Ovary (tissue), 9 donors: Measurements from ENCODE around the gene GDAP1L1. TPM values are rescaled to one million over a fixed set of nuclear protein-coding genes. Genes with fewer than 3 reads are reported as not detected.

ENCODE experiments used
- DNase-seq, 5 donors: peaks; one replicate each; pipeline ENCODE4 v3.0.0-alpha.2; 2019 to 2020
- H3K27ac ChIP-seq, 2 donors: fragments of 200-600 bp; one replicate each; pipeline versions ENCODE4 v1.5.1 to v1.8.0; 2019 to 2022
- H3K27me3 ChIP-seq: fragments of 200-600 bp; one replicate; pipeline ENCODE4 v1.8.0; 2022
- H3K36me3 ChIP-seq: fragments of 200-600 bp; sonication (generic); one replicate; pipeline ENCODE4 v1.5.1; 2019
- H3K4me1 ChIP-seq: one replicate; pipeline ENCODE4 v1.8.1; 2013; ENCODE audit warnings: mild to moderate bottlenecking, moderate library complexity; ENCODE audit not compliant: insufficient read depth
- H3K4me3 ChIP-seq: fragments of 200-600 bp; sonication (generic); one replicate; pipeline ENCODE4 v1.5.1; 2017
- H3K9me3 ChIP-seq, 2 donors: fragments of 200-600 bp in 1 of 2; sonication (generic) in 1 of 2; one replicate each; pipeline versions ENCODE4 v1.5.1 to v1.8.1; 2013 to 2019; ENCODE audit warnings: mild to moderate bottlenecking in 1 of 2, moderate library complexity in 1 of 2
- CTCF ChIP-seq, 3 donors: fragments of 450-650 bp in 2 of 3; fragments of 200-600 bp in 1 of 3; IDR thresholded peaks; one replicate each; pipeline versions ENCODE4 v1.5.1 to v1.8.0; 2016 to 2022; ENCODE audit warnings: antibody characterized with exemption in 3 of 3, mild to moderate bottlenecking in 1 of 3
- EP300 ChIP-seq: sonication (generic); formaldehyde crosslinking; IDR thresholded peaks from one replicate; pipeline ENCODE4 v1.6.1; 2017; ENCODE audit warnings: antibody characterized with exemption
- POLR2A ChIP-seq: fragments of 450-650 bp; IDR thresholded peaks from one replicate; pipeline ENCODE4 v1.6.1; 2017; ENCODE audit warnings: antibody characterized with exemption, mild to moderate bottlenecking, moderate library complexity
- WGBS, 3 donors: extraction: QIAGEN DNeasy Blood & Tissue Kit in 1 of 3; methylation state at CpG; one replicate each; pipeline versions ENCODE4 v1.1.5 to v1.1.7; 2013 to 2017; 5-methylcytosine and 5-hydroxymethylcytosine counted together
- intact Hi-C, 4 donors: fragments of 100-400 bp; cut with DNase I; formaldehyde crosslinking; loops; one replicate each; pipeline versions ENCODE4 v1.11.0 to v1.15.1; 2022 to 2023
- polyA plus RNA-seq, 2 donors: library from polyadenylated mRNA; stranded (reverse); fragments of 200-250 nt in 1 of 2; fragments of 350-450 nt in 1 of 2; fragmentation: Illumina TruSeq in 1 of 2; extraction: RNeasy Lipid Tissue Mini Kit (QIAGEN cat#74804) in 1 of 2; gene quantifications; one replicate each; pipeline ENCODE4 v1.2.3, GENCODE V29; 2013 to 2014
- total RNA-seq, 7 donors: library from RNA; depleted of rRNA in 2 of 7; stranded (reverse); fragments of >200 nt in 2 of 7; fragmentation: NEBNext Ultra II Directional in 3 of 7; extraction: Animal tissue kit (Norgen Biotek cat#: 25700) in 3 of 7; gene quantifications; one replicate each; pipeline versions ENCODE4 v1.1.0 to v1.2.4, GENCODE V29; 2016 to 2023
- donor health status: DM: no; HTN: no; CAD: no; lungs with moderate emphysema.
- donor health status: DM: no; HTN: no; CAD: no.
- donor health status: Bipolar disorder and iron deficiency.
- donor health status: DM: yes; HTN: yes; CAD: no.
- donor health status: DM: no; HTN: no; CAD: no.
- donor health status: DM: yes; HTN: yes; CAD: no.

The GDAP1L1 gene
- total and polyA plus RNA-seq, 9 donors: 0.72 to 3.3 (median 1.6) TPM

GRCh38 chr20:44210406-44211176 lies 36.5 kb upstream of the GDAP1L1 start, which contains the start of gene OSER1:
TSS of gene OSER1 (minus strand) at chr20:44210771. CDS start at chr20:44206957, 3,814 bp downstream.
- H3K36me3 ChIP-seq: no peaks in the 10 kb centered on the region
- DNase-seq: peak; percentile 96 to 99 (median 98)
- peak; percentile 88 for TF ChIP-seq EP300
- TF ChIP-seq CTCF (IDR thresholded peaks at IDR 0.05): peak in 1 of 3 donors; percentile 5
- peak; percentile 92 for TF ChIP-seq POLR2A
- no peaks in the 10 kb centered on the region for H3K9me3 ChIP-seq
- intact Hi-C loops: loop anchor here in 3 of 4 donors (5.0 to 10.0 kb wide), 4 partner anchors 102 to 404 kb away; partner anchors contain the start of gene FITM2 (in 1 of the 3)
- peak within 1 kb of the TSS; percentile 70 for H3K4me3 ChIP-seq
- H3K27ac ChIP-seq: peak within 1 kb of the TSS; percentile 86 to 98
- H3K4me1 ChIP-seq: peaks cover 1% of the 10 kb centered on the region
- H3K27me3 ChIP-seq: no peaks in the 10 kb centered on the region
- WGBS, 3 donors: 0 to 1% (median 0%) methylated on average over 65 to 79 of the region's 79 CpGs

- H3K4me1 ChIP-seq: peaks cover 1% of the 10 kb centered on the region
- H3K36me3 ChIP-seq: no peaks in the 10 kb centered on the region
- TF ChIP-seq POLR2A (no peak), CTCF (IDR thresholded peaks at IDR 0.05) (peak in 1 of 3 donors; percentile 35), EP300 (no peak)
- no peaks in the 10 kb centered on the region for H3K9me3 ChIP-seq
- WGBS, 3 donors: 8 to 9% (median 8%) methylated on average over 24 of the region's 24 CpGs
- intact Hi-C loops: loop anchor here in 3 of 4 donors (5.0 to 10.0 kb wide), 4 partner anchors 101 to 403 kb away; partner anchors contain the start of gene FITM2 (in 1 of the 3)
- no peaks in the 10 kb centered on the region for H3K27me3 ChIP-seq
- peak in 1 of 5 donors; percentile 37 for DNase-seq
- peak overlapping the region; percentile 85 to 98 for H3K27ac ChIP-seq
- H3K4me3 ChIP-seq: peak overlapping the region; percentile 52
These were observed 35.7 kb upstream of the GDAP1L1 start for GRCh38 chr20:44211177-44212039.

GRCh38 chr20:44212792-44213191 lies 34.3 kb upstream of the GDAP1L1 start:
- intact Hi-C loops: loop anchor here in 3 of 4 donors (5.0 to 10.0 kb wide), 4 partner anchors 100 to 402 kb away; partner anchors contain the start of gene FITM2 (in 1 of the 3)
- no peak for DNase-seq
- peaks cover 1% of the 10 kb centered on the region for H3K4me1 ChIP-seq
- no peaks in the 10 kb centered on the region for H3K27me3 ChIP-seq
- WGBS, 3 donors: 65 to 77% (median 77%) methylated on average over 4 of the region's 4 CpGs
- H3K4me3 ChIP-seq: no peak overlapping the region
- no peaks in the 10 kb centered on the region for H3K36me3 ChIP-seq
- H3K9me3 ChIP-seq: no peaks in the 10 kb centered on the region
- TF ChIP-seq CTCF (IDR thresholded peaks at IDR 0.05) (no peak), POLR2A (no peak), EP300 (no peak)
- H3K27ac ChIP-seq: no peak overlapping the region

- Histone ChIP-seq H3K4me3 (no peak overlapping the region), H3K27ac (no peak overlapping the region), H3K27me3 (no peaks in the 10 kb centered on the region), H3K4me1 (peaks cover 3% of the 10 kb centered on the region), H3K9me3 (no peaks in the 10 kb centered on the region), H3K36me3 (no peaks in the 10 kb centered on the region)
- no peak for TF ChIP-seq EP300
- TF ChIP-seq CTCF (IDR thresholded peaks at IDR 0.05): peak; percentile 56 to 59 (median 57)
- intact Hi-C loops: loop anchor here (5.0 to 10.0 kb wide), 6 partner anchors 97 to 400 kb away; partner anchors contain the start of gene FITM2 (in 1 of the 4)
- 43 to 50% (median 44%) methylated on average over 7 of the region's 7 CpGs for WGBS, 3 donors
- peak; percentile 71 to 81 (median 78) for DNase-seq
These were observed 32.0 kb upstream of the GDAP1L1 start for GRCh38 chr20:44215125-44215524.
